NCI-H345 treated with DMSO at 0.1 percent for 48 hours (cell line): Measurements from ENCODE around the gene CPT1B.
A peak's percentile ranks its signal among the peaks of the same experiment; 100 is the strongest.

Source experiments
- DNase-seq: peaks from one replicate; lab custom pipeline; 2025; ENCODE audit not compliant: unreplicated experiment; lab: John Stamatoyannopoulos, UW

CPT1B gene

DNA sequence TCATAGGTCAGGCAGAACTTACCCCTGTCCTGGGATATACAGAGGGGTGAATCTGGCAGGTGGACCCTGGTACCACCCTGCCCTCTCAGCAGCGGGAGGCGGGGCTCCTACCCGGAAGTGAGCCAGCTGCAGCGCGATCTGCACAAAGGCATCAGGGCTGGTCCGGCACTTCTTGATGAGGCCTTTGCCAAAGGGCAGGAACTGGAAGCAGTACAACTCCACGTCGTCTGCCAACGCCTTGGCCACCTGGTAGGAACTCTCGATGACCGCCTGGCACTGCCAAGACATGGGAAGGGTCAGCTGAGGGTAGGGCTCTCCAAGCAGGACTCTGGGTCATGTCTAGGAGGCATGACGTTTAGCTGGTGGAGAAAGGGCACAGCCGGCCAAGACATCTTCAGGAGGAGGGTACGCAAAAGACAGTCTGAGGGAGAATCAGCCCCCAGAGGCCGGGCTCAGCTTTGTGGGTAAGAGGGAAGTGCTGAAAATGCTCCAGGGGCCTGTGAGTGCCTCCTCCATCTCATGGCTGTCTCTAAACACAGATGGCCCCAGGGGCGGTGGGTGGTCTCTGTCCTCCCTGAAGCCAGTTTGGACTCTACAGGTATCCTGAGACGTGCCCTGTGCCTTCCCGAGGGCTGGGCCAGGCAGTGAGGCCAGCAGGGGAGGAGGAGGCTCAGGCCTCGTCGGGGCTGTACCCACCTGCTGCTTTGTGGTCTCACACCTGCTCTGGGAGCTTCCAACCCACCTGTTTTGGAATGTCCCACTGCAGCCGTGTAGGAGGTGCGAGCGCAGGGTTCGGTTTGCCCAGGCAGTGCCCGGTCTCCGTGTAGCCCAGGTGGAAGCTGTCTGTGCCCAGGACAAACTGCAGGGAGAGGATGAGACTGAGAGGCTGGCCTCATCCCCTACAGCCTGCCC lies 6.7 kb downstream of the CPT1B start:
- DNase-seq: no peak

DNA sequence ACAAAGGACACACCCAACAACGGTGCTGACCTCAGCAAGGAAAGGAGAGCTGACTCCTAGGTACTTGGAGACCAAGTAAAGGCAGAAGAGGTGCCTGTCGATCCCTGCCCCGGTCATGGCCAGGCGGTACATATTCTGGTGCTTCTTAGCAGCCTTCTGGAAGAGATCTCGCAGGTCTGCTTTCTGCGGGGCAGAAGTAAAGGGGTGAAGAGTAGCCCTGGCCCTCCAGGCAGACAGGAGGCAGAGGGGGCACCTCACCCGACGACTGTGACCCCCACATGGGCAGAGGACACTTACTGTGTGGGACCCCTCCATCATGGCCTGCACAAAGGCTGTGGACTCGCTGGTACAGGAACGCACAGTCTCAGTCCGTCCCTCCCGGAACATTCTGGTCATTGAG lies 7.4 kb downstream of the CPT1B start:
- DNase-seq: no peak

DNA sequence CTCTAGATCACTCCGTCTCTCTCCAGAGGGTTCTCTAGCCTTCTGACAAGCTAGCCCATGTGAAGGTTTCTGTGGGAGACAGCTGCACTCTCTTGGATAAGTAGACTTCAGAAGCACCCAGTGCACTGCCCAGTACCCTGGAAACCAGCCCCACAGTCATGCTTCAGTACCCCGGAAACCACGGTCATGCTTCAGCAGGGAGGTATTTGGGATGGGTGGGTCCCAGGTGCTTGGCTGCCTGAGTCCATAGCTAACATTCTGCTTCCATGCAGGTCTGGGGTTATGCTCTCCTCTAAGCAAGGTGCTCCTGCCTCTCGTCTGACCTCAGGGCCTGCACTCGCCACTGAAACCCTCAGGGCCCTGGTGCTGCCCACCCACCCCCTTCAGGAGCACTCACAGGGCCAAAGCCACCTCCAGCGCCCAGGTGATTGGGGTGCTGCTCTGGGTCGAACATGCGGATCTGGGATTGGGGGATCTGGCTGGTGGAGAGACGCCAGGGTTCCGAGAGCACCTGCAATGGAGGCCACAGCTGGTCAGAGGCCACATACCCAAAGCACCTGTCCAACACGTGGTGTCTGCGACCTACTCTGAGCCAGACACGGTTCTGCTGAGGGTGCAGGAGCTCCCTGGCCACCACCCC lies 8.2 kb downstream of the CPT1B start:
- no peak for DNase-seq

DNA sequence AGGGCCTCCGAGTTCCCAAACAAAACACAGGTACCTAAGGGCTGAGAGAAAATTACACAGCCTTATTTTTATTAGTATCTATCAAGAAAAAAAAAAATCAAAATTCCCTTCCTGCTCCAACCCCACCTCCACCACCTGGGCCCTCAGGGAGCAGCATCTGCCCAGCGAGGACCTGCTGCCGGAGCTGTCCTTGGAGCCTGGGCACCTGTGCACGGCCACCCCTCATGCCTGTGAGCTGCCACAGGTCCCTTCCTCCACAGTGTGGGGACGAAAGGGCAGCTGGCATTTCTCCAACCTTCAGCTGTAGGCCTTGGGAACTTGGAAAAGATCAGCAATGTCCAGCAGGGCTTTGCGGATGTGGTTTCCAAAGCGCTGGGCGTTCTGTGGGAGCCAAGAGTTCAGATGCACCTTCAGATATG lies 9.2 kb downstream of the CPT1B start:
- no peak for DNase-seq

DNA sequence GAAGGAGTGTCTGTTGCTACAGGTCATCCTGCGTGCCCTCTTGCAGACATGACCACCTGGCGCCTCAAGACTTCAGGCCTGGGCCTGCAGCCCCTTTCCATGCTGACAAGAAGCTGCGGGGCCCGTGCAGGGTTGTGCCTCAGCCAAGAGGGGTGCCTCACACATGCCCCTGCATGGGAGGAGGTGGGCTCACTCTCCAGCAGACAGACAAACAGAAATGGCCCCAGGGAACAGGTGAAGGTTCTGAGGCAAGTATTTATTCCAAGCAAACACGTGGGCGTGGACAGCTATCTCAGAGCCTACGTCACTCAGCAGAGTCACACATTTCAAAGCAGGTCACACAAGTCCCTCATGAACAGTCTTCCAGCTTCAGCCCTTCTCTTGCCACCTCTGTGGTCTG lies 9.6 kb downstream of the CPT1B start:
- DNase-seq: no peak

DNA sequence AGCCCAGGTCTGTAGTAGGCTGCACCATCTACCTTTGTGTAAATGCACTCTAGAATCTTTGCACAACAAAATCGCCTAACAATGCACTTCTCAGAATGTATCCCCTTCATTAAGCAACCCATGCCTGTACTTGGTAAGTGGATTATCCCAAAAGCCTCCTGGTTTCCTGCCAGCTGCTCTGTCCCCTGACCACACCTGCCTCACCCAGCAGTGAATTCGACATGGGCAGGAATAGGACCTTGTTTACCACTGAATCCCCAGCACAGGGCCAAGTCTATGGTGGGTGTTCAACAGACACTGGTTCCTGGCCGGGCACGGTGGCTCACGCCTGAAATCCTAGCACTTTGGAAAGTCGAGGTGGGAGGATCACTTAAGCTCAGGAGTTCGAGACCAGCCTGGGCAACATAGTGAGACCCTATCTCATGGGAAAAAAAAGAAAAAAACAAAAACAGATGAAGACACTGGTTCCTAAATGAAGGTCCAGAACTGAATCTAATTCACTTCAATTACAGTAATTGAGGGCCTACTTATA lies 10.4 kb downstream of the CPT1B start:
- no peak for DNase-seq

DNA sequence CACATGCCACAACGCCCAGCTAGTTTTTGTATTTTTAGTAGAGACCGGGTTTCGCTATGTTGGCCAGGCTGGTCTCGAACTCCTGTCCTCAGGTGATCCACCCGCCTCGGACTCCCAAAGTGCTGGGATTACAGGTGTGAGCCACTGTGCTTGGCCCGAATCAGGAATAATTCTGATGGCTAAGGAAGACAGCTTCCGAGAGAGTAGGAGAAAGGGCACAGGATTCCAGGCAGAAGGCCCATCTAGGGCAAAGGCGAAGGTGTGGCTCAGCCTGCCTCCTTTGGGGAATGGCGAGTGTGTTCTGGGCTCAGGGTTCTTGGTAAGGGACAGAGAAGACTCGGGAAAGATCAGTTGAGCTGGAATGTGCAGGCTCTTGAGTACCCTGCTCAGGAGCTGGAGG lies 13.9 kb downstream of the CPT1B start:
- no peak for DNase-seq

DNA sequence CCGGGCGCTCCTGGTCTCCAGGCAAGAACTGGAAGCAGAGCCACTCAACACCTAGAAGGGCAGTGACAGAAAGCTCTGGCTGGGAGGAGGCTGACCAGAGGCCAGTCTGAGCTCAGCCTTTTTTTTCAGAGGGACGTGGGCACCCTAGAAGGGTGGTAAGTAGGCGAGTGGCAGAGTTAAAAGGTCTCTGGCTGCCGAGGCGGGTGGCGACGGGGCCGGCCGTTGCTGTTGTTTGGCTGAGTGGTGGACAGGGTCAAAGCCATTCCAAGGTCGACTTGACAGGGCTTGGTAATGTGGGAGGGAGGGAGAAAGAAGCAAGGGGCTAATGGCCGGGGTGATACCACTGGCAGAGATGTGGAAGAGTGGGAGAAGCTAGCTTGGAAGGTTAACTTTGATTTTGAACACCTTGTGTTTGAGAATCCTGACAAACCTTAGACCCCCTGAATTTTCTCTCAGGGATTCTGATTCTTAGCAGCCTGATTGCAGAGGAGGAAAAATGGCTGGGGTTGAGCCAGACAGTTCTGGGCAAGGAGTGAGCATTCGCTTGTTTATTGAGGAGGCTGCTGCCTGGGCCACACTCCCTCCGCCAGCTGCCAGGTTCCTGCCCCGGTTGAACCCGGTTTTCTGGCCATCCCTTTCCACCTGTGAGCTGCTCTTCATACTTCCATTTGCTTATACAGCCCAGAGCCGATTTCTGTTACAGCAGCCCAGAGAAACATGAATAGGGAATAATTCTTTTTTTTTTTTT lies 14.6 kb downstream of the CPT1B start:
- no peak for DNase-seq

DNA sequence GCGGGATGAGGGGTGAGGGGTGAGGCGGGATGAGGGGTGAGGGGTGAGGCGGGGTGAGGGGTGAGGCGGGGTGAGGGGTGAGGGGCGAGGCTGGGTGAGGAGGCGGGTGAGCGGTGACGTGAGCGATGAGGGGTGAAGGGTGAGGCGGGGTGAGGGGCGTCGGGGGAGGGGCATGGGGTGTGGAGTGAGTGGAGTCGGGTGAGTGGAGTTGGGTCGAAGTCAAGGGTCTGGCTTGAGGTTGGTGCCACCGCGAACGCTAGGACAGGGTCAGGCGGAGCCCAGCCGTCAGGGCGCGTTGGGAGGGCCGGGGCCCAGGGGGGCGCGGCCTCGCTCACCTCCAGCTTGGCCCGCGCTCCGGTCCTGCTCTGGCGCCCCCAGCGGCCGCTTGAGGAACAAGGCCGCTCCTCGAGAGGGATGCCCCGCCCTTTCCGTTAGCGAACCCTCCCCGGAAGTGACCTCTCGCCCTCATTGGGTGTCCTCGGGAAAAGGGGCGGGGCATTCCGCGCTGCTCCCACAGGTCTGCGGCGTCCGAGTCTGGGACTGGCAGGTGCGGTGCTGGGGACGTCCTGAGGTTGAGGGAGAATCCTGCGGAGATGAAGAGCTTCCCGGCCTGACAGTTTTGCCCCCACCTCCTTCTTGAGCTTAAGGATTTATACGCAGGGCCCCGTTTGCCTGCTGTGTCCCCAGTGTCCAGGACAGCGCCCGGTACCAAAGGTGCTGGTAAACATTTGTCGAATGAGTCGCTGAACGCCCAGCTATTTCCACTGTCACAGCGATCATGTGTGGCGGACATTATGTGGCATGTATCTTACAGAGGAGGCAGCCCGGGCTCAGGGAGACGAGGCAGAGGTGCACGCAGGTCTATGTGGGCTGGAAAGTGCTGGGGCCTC lies 15.5 kb downstream of the CPT1B start, which contains the start of gene SYCE3:
SYCE3 (minus strand) TSS at position 397 of the 890 bp plus-strand sequence. CDS start 6,514 bp downstream, outside the sequence.
- peak; percentile 79 for DNase-seq

DNA sequence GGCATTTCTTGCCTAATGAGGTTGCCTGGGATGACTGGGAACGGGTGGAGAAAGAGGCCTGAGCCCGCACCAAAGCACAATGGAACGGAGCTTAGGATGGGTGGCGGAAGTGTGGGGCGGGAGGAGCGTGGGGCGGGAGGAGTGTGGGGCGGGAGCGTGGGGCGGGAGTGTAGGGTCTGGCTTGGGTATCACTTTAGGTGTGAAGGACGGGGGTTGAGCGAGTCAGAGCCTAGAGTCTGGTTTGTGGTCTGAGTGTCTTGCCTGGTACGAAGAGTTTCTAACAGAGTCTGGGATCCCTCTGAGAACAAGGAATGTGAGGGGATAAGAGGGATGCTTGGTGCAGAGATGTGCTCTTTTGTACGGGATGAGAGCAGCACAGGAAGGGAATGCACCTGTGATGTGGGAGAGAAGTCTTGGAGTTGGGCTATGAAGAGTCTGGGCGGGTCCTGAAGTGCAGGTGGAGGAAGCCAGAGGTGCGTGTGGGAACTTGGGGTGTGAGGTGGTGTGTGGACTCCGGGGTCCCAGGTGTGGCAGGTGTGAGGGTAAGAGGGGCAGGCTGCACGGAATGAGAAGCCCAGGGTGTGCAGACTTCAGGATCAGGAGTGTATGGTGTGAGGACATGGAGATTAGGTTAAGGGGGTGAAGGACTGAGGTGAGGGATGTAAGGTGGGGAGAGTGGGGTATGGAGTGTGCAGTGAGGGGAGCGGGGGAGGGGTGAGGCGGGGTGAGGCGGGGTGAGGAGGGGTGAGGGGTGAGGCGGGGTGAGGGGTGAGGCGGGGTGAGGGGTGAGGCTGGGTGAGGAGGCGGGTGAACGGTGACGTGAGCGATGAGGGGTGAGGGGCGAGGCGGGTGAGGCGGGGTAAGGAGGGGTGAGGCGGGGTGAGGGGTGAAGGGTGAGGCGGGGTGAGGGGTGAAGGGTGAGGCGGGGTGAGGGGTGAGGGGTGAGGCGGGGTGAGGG lies 16.5 kb downstream of the CPT1B start:
- no peak for DNase-seq

DNA sequence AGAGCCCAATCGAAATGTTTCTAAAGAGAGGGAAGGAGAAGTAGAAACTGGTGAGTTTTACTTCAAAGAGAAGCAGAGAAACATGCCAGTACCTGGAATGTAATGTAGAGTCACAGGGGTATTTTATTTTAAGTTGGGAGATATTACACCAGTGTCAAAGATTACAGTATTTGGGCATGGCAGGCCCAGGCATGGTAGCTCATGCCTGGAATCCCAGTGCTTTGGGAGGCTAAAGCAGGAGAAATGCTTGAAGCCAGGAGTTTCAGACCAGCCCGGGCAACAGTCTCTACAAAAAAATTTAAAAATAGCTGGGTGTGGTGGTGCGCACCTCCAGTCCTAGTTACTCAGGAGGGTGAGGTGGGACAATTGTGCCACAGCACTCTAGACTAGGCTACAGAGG lies 18.2 kb downstream of the CPT1B start:
- no peak for DNase-seq

DNA sequence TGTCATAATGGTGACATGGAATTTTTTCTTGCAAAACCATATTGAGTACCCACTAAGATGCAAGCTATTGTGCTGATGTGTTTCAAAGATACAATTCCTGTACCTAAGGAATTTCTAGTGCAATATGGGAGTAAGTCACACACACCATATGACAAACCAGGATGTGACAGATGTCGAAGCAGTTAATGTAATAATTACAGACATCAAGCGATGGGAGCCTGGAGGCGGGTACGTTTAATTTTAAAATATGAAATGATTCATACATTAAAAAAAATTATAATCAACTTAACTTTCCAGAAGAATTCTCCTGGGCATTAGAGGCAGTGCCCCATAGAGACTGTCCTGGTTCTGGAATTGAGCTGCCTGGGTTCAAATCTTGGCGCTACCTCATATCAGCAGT lies 21.5 kb downstream of the CPT1B start:
- no peak for DNase-seq

DNA sequence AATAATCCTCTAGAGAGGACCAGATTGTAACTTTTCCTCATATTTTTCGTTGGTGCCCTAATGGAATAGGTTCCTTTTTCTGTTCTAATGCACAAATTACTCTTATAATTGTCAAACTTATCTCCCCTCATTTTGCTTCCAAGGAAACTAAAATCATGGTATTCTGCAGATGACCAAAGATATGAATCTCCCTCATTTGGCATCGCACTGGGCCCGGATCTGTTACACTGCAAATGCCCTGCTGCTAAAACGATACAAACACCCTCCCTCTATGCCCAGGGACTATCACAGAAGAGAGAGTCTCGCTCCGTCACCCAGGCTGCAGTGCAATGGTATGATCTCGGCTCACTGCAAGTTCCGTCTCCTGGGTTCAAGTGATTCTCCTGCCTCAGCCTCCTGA lies 24.9 kb downstream of the CPT1B start:
- no peak for DNase-seq

DNA sequence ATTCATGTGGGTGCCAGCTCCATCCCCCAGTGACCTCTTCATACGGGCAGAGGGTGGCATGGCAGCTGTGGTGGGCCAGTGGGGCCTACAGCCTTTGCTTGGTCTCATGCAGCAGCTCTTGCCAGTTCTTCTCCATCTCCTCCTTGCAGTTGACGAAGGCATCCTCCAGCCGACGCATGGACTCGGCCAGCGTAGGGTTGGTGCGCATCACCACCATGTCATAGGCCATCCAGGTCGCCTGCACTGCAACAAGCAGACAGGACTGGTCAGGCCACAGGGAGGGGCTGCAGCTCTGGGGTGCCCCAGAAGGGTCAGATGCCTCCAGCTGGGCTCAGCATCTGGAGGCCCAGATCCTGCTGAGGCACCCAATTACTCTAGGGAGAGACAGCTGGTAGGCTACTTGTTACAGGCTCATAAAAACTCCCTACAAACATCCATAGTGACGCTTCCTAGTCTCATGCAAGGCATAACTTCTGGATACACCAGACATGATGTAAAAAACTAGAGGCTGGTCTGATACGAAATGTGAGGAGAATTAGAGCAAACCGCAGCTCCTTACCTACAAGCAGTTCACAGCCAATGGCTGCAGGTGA lies 27.0 kb downstream of the CPT1B start:
- DNase-seq: no peak

DNA sequence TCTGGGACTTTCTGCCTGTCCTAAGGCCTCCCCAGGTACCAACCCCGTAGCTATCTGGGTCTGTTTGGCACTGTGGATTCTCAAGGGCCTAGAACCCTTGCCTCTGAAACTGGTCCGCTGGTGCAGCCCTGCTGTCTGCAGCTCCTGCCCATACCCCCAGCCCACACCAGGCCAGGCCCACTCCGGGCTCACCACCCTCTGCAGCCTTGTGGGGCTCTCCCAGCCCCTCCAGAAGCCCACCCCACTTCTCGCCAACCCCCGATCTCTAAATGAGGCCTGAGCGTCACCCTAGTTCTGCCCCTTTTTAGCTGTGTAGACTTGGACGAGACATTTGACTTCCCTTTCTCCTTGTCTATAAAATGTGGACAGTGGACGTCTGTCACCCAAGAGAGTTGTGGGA lies 27.8 kb downstream of the CPT1B start:
- no peak for DNase-seq

DNA sequence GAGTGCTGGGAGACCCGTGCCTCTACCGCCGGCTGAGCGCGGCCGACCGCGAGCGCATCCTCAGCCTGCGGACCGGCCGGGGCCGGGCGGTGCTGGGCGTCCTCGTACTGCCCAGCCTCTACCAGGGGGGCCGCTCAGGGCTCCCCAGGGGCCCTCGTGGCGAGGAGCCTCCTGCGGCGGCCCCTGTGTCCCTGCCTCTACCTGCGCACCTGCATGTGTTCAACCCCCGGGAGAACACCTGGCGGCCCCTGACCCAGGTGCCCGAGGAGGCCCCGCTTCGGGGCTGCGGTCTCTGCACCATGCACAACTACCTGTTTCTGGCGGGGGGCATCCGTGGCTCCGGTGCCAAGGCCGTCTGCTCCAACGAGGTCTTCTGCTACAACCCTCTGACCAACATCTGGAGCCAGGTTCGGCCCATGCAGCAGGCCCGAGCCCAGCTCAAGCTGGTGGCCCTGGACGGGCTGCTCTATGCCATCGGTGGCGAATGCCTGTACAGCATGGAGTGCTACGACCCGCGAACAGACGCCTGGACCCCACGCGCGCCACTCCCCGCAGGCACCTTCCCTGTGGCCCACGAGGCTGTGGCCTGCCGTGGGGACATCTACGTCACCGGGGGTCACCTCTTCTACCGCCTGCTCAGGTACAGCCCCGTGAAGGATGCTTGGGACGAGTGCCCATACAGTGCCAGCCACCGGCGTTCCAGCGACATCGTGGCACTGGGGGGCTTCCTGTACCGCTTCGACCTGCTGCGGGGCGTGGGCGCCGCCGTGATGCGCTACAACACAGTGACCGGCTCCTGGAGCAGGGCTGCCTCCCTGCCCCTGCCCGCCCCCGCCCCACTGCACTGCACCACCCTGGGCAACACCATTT lies 29.1 kb downstream of the CPT1B start:
- DNase-seq: no peak

DNA sequence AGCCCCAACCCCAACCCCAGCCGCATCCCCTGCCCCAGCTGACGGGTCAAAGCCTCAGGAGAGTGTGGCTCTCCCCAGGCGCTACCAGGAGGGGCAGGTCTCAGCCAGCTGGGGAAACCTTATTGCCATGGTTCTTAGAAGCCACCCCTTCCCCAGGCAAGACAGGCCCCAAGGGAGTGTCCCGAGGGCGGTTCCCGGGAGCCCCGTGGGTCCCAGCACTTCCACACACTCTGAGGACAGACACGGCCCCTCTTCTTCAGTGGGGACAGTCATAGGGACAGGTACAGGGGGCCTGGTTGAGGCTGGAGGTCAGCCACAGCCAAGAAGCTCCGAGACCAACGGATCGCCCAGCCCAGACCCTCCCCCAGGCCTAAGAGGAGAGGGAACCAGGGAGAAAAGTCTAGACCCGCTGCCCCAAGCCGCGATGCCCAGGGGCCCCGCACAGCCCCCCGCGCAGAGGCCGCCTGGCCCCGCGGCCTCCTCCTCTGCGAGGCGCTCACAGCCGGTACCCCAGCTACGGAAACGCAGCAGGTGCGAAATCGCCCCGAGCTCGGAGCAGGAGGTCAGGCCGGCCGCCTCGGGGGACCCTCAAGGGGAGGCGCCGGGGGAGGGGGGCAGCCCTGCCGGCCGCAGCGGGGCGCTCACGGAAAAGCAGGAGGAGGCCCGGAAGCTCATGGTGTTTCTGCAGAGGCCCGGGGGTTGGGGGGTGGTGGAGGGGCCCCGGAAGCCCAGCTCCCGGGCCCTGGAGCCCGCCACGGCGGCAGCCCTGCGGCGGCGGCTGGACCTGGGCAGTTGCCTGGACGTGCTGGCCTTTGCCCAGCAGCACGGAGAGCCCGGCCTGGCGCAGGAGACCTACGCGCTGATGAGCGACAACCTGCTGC lies 29.9 kb downstream of the CPT1B start:
- no peak for DNase-seq
